K562 (cell line): ENCODE data around the gene MCIDAS. TPM values are rescaled to one million over a fixed set of nuclear protein-coding genes. Genes with fewer than 3 reads are reported as not detected.

Experiments used
- ATAC-seq: fragments of 200-7000 bp; cut with Tn5 transposase; 3 replicates; pipeline ENCODE4 v1.9.1; 2020; ENCODE audit warnings: moderate library complexity
- BruUV-seq: library from RNA; stranded (reverse); fragments of 400-500 nt; replicated peaks from 2 replicates; lab custom pipeline; 2021; lab: Mats Ljungman, UMichigan
- CTCF ChIA-PET: fragments of 300-600 bp; formaldehyde crosslinking; extraction: SDS; loops from one replicate; lab custom pipeline; 2021; ENCODE audit warnings: low intra/inter-chr PET ratio; lab: Yijun Ruan, JAX
- POLR2A ChIA-PET: fragments of 300-600, 350-650 bp; sonication (Branson Sonifier 250); formaldehyde crosslinking; extraction: SDS; loops from one replicate; lab custom pipeline; 2021; ENCODE audit warnings: antibody characterized with exemption, inconsistent platforms; lab: Yijun Ruan, JAX
- DNase-seq, 4 experiments: peaks; one replicate each; pipeline versions ENCODE4 v3.0.0 to v3.0.0-alpha.2; 2011 to 2018; ENCODE audit warnings: low spot score in 3 of 4, mixed read lengths in 3 of 4; ENCODE audit errors: extremely low read depth in 1 of 4
- FAIRE-seq: peaks from 2 replicates; lab custom pipeline; 2011; peaks lifted over from hg19 to GRCh38; lab: Jason Lieb, UNC
- H2AFZ ChIP-seq: 2 replicates; pipeline ENCODE4 v1.6.0; 2011; ENCODE audit warnings: low read depth, low read length, control low read depth, inconsistent platforms
- H3K27ac ChIP-seq: fragments of 200-600 bp; 3 replicates; pipeline ENCODE4 v1.8.0; 2011; ENCODE audit warnings: low read depth, mild to moderate bottlenecking, control low read depth, inconsistent platforms, low read length, moderate library complexity, mixed read lengths; ENCODE audit errors: extremely low read depth
- H3K27me3 ChIP-seq, 2 experiments: fragments of 300-600 bp in 1 of 2; 2 replicates in 1 of 2; 3 replicates in 1 of 2; pipeline versions ENCODE4 v1.6.0 to v1.8.0; 2011; ENCODE audit warnings: inconsistent platforms in 2 of 2, low read length in 2 of 2, mild to moderate bottlenecking in 1 of 2, mixed read lengths in 1 of 2, moderate library complexity in 1 of 2; ENCODE audit not compliant: control insufficient read depth in 2 of 2, insufficient read depth in 2 of 2
- H3K36me3 ChIP-seq: fragments of 300-600 bp; 3 replicates; pipeline ENCODE4 v1.8.0; 2011; ENCODE audit warnings: mild to moderate bottlenecking, low read length, inconsistent platforms; ENCODE audit not compliant: control insufficient read depth, insufficient read depth
- H3K4me1 ChIP-seq, 2 experiments: fragments of 200-600 bp in 1 of 2; replicated peaks in 1 of 2; 2 replicates in 1 of 2; 3 replicates in 1 of 2; pipeline versions ENCODE4 v1.5.1 to v1.8.0; 2011; ENCODE audit warnings: inconsistent platforms in 2 of 2, low read length in 2 of 2, mild to moderate bottlenecking in 1 of 2, mixed read lengths in 1 of 2, moderate library complexity in 1 of 2; ENCODE audit not compliant: control insufficient read depth in 2 of 2, insufficient read depth in 2 of 2
- H3K4me2 ChIP-seq: 2 replicates; pipeline ENCODE4 v1.6.1; 2011; ENCODE audit warnings: low read length, control low read depth, inconsistent platforms, mixed read lengths; ENCODE audit not compliant: insufficient read depth
- H3K4me3 ChIP-seq: fragments of 200-600 bp; sonication (generic), shearing (Covaris generic); 2 replicates; pipeline ENCODE4 v1.5.1; 2016; ENCODE audit warnings: control low read depth, inconsistent platforms
- H3K79me2 ChIP-seq: fragments of 200-600 bp; 3 replicates; pipeline ENCODE4 v1.8.0; 2011; ENCODE audit warnings: low read length, inconsistent platforms; ENCODE audit not compliant: control insufficient read depth, insufficient read depth
- H3K9ac ChIP-seq, 2 experiments: 2 replicates each; pipeline versions ENCODE4 v1.6.0 to v1.6.1; 2011; ENCODE audit warnings: low read depth in 2 of 2, low read length in 2 of 2, control low read depth in 1 of 2, inconsistent platforms in 1 of 2, mild to moderate bottlenecking in 1 of 2, mixed read lengths in 1 of 2; ENCODE audit not compliant: insufficient read depth in 1 of 2
- H3K9me1 ChIP-seq: one replicate; pipeline ENCODE4 v1.6.0; 2011; ENCODE audit warnings: inconsistent platforms, mild to moderate bottlenecking, low read length, moderate library complexity; ENCODE audit not compliant: control insufficient read depth, insufficient read depth
- H3K9me3 ChIP-seq: replicated peaks from 2 replicates; pipeline ENCODE4 v1.5.1; 2011; ENCODE audit warnings: low read depth, low read length, inconsistent platforms; ENCODE audit not compliant: control insufficient read depth, insufficient read depth
- H4K20me1 ChIP-seq: replicated peaks from 2 replicates; pipeline ENCODE4 v1.6.1; 2011; ENCODE audit warnings: low read length, inconsistent platforms, mixed read lengths; ENCODE audit not compliant: control insufficient read depth, insufficient read depth
- BHLHE40 ChIP-seq: IDR thresholded peaks from 2 replicates; pipeline ENCODE4 v1.6.1; 2011; ENCODE audit warnings: low read length, improper control_type of control experiment
- DACH1 ChIP-seq: fragments of 450-650 bp; IDR thresholded peaks from 2 replicates; pipeline ENCODE4 v1.6.1; 2018; ENCODE audit not compliant: partially characterized antibody
- EP400 ChIP-seq: fragments of 450-650 bp; IDR thresholded peaks from 2 replicates; pipeline ENCODE4 v1.6.1; 2017; ENCODE audit warnings: antibody characterized with exemption, mild to moderate bottlenecking, moderate library complexity
- ERF ChIP-seq: fragments of 450-650 bp; formaldehyde crosslinking; IDR thresholded peaks from 2 replicates; pipeline ENCODE4 v1.4.0; 2020; ENCODE audit warnings: mild to moderate bottlenecking, mixed read lengths
- ETV5 ChIP-seq: sonication (generic); formaldehyde crosslinking; IDR thresholded peaks from 2 replicates; pipeline ENCODE4 v1.4.0; 2020; ENCODE audit warnings: low read depth, mild to moderate bottlenecking, missing genetic modification reagents
- ETV6 ChIP-seq, 3 experiments: fragments of 150-350 bp in 1 of 3; sonication (generic) in 1 of 3; formaldehyde crosslinking in 1 of 3; IDR thresholded peaks; 2 replicates each; pipeline versions ENCODE4 v1.6.1 to v1.8.0; 2014 to 2022; ENCODE audit warnings: borderline replicate concordance in 2 of 3, low read depth in 2 of 3, antibody characterized with exemption in 1 of 3, low read length in 1 of 3, mild to moderate bottlenecking in 1 of 3, missing genetic modification reagents in 1 of 3
- EWSR1 ChIP-seq: fragments of 450-650 bp; IDR thresholded peaks from 2 replicates; pipeline ENCODE4 v1.6.1; 2018; ENCODE audit warnings: borderline replicate concordance, mild to moderate bottlenecking, low read depth, moderate library complexity; ENCODE audit not compliant: partially characterized antibody
- GTF2E2 ChIP-seq: fragments of 200-800 bp; sonication (Bioruptor generic); IDR thresholded peaks from 2 replicates; pipeline ENCODE4 v1.6.1; 2016; ENCODE audit warnings: missing genetic modification characterization, missing compliant biosample characterization
- HNRNPUL1 ChIP-seq: fragments of 200-400 bp; formaldehyde crosslinking; IDR thresholded peaks from 2 replicates; pipeline ENCODE4 v1.6.1; 2017; ENCODE audit warnings: low read length
- MEIS2 ChIP-seq: fragments of 450-650 bp; IDR thresholded peaks from 2 replicates; pipeline ENCODE4 v1.6.1; 2014; ENCODE audit warnings: mild to moderate bottlenecking; ENCODE audit not compliant: partially characterized antibody
- NBN ChIP-seq: fragments of 450-650 bp; IDR thresholded peaks from 2 replicates; pipeline ENCODE4 v1.6.1; 2016; ENCODE audit warnings: low read depth, mild to moderate bottlenecking
- PTTG1 ChIP-seq: fragments of 450-650 bp; IDR thresholded peaks from 2 replicates; pipeline ENCODE4 v1.6.1; 2016; ENCODE audit warnings: low read depth, mild to moderate bottlenecking, missing genetic modification characterization, missing compliant biosample characterization
- RHOXF2B ChIP-seq: fragments of 250-450 bp; sonication (Bioruptor Pico); conservative IDR thresholded peaks from 2 replicates; pipeline ENCODE4 v1.5.1; 2021
- ZFP36 ChIP-seq: fragments of 150-350 bp; IDR thresholded peaks from 2 replicates; pipeline ENCODE4 v1.6.1; 2018; ENCODE audit warnings: low read length, low read depth; ENCODE audit not compliant: partially characterized antibody
- ZNF121 ChIP-seq: sonication (generic); formaldehyde crosslinking; conservative IDR thresholded peaks from 2 replicates; pipeline ENCODE4 v1.8.0; 2022; ENCODE audit warnings: missing genetic modification reagents
- ZNF175 ChIP-seq: fragments of 200-800 bp; sonication (Bioruptor generic); IDR thresholded peaks from 2 replicates; pipeline ENCODE4 v1.6.1; 2016; ENCODE audit warnings: low read depth, mild to moderate bottlenecking, missing genetic modification characterization, missing compliant biosample characterization
- ZNF778 ChIP-seq: fragments of 450-650 bp; formaldehyde crosslinking; IDR thresholded peaks from 2 replicates; pipeline ENCODE4 v1.4.0; 2020; ENCODE audit warnings: mild to moderate bottlenecking, moderate library complexity
- WGBS: fragments of 100-300 bp; shearing (Covaris generic); methylation state at CpG from one replicate; pipeline ENCODE4 v1.1.6; 2016; ENCODE audit warnings: low coverage, mixed read lengths; ENCODE audit not compliant: insufficient coverage; ENCODE audit errors: missing lambda C conversion rate; 5-methylcytosine and 5-hydroxymethylcytosine counted together
- in situ Hi-C: fragments of 300-500 bp; cut with MboI; formaldehyde crosslinking; loops from 4 replicates; pipeline ENCODE4 v1.15.0; 2018; ENCODE audit warnings: inconsistent platforms, mixed read lengths
- intact Hi-C: fragments of 100-400 bp; cut with micrococcal nuclease; formaldehyde crosslinking; loops from 2 replicates; pipeline ENCODE4 v1.14.2; 2022
- polyA plus RNA-seq, 8 experiments: library from polyadenylated mRNA; depleted of rRNA in 4 of 8; stranded (reverse) in 5 of 8; unstranded in 3 of 8; fragments of >200 nt; fragmentation: Nextera tagmentation in 2 of 8; fragmentation: Illumina TruSeq in 1 of 8; extraction: Ambion mirVana in 2 of 8; extraction: Trizol in 1 of 8; gene quantifications; 2 replicates each; pipeline versions ENCODE4 v1.2.1 to v1.2.3, GENCODE V29; 2011 to 2014; ENCODE audit warnings: inconsistent platforms in 1 of 8, missing spikeins in 1 of 8
- total RNA-seq, 7 experiments: library from RNA; depleted of rRNA in 6 of 7; stranded (reverse); fragments of >200 nt in 6 of 7; fragmentation: Illumina TruSeq in 2 of 7; extraction: Trizol in 2 of 7; gene quantifications; 2 replicates each; pipeline versions ENCODE4 v1.2.1 to v1.2.3, GENCODE V29; 2011 to 2021; ENCODE audit warnings: low replicate concordance in 1 of 7
- TF ChIP-seq, protein P1 (sequence below): fragments of 450-650 bp; IDR thresholded peaks from 2 replicates; pipeline ENCODE4 v1.6.1; 2016; ENCODE audit warnings: mild to moderate bottlenecking

MCIDAS gene
- total and polyA plus RNA-seq, 9 of the 15 experiments (the other 6 are each of a cell fraction or from before 2014, with no cell fraction given) = 0.07 to 1.5 (median 0.69) TPM

DNA sequence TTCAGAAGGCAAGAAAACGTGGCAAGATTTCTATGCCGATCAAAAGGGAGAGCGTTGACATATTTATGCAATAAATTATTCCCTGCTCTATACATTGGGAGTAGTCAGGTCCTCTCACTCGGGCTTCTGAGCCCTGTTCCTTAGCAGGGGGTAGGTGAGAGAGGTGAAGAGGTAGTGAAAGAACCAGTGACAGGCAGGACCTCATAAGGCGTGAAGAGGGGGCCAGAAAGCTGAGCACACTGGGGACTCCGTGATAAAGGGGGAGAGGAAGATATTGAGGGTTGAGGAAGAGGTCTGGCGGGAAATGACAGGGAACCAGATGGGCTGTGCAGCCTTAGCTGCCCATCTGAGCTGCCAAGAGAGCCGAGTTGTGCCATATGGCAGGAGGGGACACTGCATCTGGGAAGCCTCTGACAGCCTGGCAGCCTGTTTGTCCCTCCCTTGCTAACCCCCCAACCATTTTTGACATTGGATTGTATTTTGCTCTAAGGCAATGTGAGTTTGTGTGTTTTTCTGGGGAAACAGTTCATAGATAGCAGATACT, 53.4 kb downstream of the MCIDAS start (continued):
- TF ChIP-seq ETV6 (IDR thresholded peaks at IDR 0.05; ENCODE audit: borderline replicate concordance in 1 of 2, low read depth in 2 of 2, low read length in 1 of 2) (no peak), ETV6 (CRISPR knock-in tag; IDR thresholded peaks at IDR 0.05; ENCODE audit: borderline replicate concordance) (no peak), MEIS2 (peak; percentile 62)

DNA sequence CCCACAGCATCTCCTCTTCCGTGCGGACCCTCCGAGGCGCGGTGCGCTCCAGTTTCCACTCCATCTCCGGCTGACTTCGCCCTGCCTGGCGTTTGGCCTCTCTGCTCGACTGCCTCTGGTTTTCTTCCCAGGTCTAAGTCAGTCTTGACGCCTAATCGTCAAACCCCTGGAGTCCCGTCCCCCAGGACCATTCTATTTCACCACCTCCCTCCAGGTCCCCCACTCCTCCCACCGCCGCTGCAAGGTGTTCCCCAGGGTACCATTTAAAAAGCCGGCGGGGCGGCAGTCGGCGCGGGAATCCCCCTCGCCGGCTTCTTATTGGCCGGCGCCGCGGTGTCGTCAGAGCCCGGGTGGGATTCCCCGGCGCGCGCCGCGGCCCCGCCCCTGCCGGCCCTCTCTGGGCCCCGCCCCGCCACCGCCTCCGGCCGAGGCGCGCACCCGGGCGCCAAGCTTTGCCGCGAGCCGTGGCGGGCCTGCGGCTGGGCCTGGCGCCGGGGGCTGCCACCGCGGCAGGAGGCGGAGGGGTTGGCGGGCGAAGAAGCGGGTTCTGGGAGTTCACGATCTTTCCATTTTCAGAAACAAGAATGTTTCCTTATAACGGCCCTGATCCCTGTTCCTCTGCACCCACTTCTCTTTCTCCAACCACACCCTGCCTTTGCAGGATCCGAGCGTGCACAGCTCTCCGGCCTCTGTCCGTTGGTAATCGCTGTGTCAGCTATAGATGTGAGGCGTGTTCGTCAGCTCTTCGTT, 54.0 kb downstream of the MCIDAS start, which contains the start of gene CDC20B:
TSS of gene CDC20B (minus strand) at position 241 of the 750 bp plus-strand sequence. CDS start at position 64, 177 bp downstream.
- ChIA-PET POLR2A (interaction anchor here (0.7 to 1.3 kb wide), 4 partner anchors 12 to 1917 kb away, joined by 3 to 5 read pairs (median 3); no protein-coding TSS in a partner anchor), CTCF (interaction anchor here (2.0 kb wide), 1 partner anchor 518 kb away, joined by 11 read pairs; no protein-coding TSS in a partner anchor)
- FAIRE-seq = peak; percentile 91
- TF ChIP-seq EP400 (no peak), ZNF778 (CRISPR knock-in tag) (no peak), GTF2E2 (tag) (no peak), NBN (no peak), ETV5 (no peak; the same call in 1 of the 2 replicates), ZFP36 (peak; percentile 12), BHLHE40 (peak; percentile 23; the same call in 1 of the 2 replicates), RHOXF2B (CRISPR knock-in tag) (no peak), PTTG1 (no peak), ZNF121 (CRISPR knock-in tag) (no peak), HNRNPUL1 (no peak), ZNF175 (no peak), EWSR1 (no peak), ERF (CRISPR knock-in tag) (no peak), DACH1 (no peak)
- TF ChIP-seq, protein P1, sequence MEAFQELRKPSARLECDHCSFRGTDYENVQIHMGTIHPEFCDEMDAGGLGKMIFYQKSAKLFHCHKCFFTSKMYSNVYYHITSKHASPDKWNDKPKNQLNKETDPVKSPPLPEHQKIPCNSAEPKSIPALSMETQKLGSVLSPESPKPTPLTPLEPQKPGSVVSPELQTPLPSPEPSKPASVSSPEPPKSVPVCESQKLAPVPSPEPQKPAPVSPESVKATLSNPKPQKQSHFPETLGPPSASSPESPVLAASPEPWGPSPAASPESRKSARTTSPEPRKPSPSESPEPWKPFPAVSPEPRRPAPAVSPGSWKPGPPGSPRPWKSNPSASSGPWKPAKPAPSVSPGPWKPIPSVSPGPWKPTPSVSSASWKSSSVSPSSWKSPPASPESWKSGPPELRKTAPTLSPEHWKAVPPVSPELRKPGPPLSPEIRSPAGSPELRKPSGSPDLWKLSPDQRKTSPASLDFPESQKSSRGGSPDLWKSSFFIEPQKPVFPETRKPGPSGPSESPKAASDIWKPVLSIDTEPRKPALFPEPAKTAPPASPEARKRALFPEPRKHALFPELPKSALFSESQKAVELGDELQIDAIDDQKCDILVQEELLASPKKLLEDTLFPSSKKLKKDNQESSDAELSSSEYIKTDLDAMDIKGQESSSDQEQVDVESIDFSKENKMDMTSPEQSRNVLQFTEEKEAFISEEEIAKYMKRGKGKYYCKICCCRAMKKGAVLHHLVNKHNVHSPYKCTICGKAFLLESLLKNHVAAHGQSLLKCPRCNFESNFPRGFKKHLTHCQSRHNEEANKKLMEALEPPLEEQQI = no peak

More for the DNA sequence above, 54.0 kb downstream of the MCIDAS start, which contains the start of gene CDC20B:
- peak; percentile 78 to 91 (median 88) for DNase-seq
- Histone ChIP-seq H2AFZ (peak within 1 kb of the TSS; percentile 94), H3K9me1 (no peaks in the 10 kb centered on the region), H3K79me2 (no peaks in the 10 kb centered on the region), H3K4me3 (peak within 1 kb of the TSS; percentile 46), H3K27me3 (no peaks in the 10 kb centered on the region; a peak in 1 of 5 replicates), H3K9me3 (no peaks in the 10 kb centered on the region), H3K36me3 (no peaks in the 10 kb centered on the region), H3K9ac (peak within 1 kb of the TSS; percentile 52 to 89), H3K4me1 (peaks cover 11 to 27% of the 10 kb centered on the region in 2 experiments), H3K4me2 (peak within 1 kb of the TSS; percentile 84), H4K20me1 (no peaks in the 10 kb centered on the region), H3K27ac (peak within 1 kb of the TSS; percentile 49; the same call in 2 of the 3 replicates)
- BruUV-seq = no TSS peak
- peak; percentile 88 for ATAC-seq
- intact Hi-C loops = loop anchor here (2.0 to 10.0 kb wide), 5 partner anchors 54 to 1032 kb away; partner anchors contain the start of genes DHX29, MCIDAS and MTREX
- in situ Hi-C loops = loop anchor here (10.0 kb wide), 1 partner anchor 522 kb away; no protein-coding TSS in a partner anchor
- WGBS = 2% methylated on average over 69 of the region's 69 CpGs
